ENCODE data around the gene CCDC33.

The CCDC33 gene

DNA sequence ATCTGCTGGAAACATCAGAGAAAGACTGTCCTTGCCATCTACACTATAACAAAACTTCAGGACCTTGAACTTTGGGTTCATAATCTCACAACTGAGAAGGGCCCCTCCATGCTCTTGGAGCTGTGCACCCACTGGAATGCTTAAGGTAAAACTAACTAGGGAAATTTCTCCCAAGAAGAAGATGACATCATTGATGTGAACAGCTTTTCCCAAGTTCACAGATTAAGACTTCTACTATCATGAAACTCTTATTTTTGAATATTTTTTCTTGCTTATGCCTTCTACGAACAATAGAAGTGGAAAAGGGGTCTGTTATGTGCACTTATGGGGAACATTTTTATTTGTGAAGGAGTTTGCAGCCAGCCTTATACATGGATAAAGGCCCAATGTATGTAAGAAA, 126.4 kb downstream of the CCDC33 start:
- DNase-seq (ENCODE audit: low read depth): no peak

DNA sequence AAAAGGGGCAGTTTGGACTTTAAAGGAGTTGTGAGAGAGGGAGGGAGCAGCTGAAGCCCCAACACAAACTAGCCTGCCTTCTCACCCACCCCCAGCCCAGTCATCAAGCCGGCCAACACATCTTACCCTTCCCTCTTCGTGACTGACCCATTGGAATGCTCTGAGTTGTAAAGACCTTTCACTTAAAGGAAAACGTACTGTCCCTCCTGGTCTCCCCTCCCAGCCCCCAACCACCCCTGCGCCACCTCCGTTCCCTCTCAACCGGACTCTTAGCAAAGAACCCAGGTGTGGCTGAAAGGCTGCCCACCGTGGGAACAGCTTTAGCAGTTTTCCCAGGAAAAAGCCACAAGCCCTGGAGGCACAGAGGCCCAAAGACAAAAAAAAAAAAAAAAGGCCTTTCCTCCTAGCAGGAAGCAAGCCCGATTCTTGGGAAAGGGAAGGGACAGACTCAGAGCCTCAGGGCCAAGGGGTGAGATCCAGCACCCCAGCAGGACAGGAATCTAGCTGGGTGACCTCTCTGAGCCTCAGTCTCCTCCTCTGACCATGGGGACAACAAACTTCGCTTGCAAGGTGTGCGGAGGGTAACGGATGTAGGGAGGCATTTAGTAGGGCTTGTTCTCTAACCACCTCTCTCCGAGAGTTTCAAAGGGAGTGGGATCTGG, 128.9 kb downstream of the CCDC33 start:
- no peak for DNase-seq (ENCODE audit: low read depth)

DNA sequence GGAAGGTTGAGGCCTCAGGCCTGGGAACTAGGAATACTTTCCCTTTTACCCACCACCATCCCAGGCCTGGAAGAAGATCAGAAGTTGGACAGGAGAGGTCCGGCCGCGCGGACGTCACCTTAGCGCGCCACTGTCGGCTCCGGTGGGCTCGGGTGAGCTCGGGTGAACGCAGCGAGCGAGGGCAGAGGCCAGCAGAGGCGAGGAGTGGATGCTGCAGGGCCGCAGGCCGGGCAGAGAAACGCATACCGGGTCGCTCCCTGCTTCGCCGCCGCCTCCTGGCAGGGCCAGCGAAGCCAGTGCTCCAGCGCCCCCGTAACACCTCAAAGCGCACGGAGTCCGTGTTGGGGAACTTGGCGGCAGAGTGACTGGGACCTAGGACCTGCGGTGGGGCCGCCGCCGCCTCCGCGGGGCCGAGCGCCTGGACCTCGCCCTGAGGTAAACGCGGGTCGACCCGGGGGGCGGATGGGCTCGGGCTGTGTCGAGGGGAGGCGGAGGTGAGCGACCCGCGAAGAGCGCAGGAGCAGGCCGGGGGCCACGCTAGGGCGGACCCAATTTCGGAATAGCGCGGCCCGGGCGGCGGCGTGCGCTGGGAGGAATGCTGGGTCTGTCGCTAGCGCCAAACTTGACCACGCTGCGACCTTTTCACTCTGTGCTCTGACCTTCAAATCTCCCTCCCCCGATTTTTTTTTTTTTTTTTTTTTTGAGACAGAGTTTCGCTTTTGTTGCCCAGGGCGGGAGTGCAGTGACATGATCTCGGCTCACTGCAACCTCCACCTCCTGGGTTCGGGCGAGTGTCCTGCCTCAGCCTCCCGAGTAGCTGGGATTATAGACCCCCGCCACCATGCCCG, 129.7 kb downstream of the CCDC33 start:
- DNase-seq (ENCODE audit: low read depth): peak; percentile 61

GRCh38 chr15:74367296-74367854, 131.2 kb downstream of the CCDC33 start, which contains the start of gene CYP11A1:
Gene CYP11A1 (minus strand): TSS chr15:74367646. CDS start chr15:74367585, 61 bp downstream.
- no peak for DNase-seq (ENCODE audit: low read depth)

DNA sequence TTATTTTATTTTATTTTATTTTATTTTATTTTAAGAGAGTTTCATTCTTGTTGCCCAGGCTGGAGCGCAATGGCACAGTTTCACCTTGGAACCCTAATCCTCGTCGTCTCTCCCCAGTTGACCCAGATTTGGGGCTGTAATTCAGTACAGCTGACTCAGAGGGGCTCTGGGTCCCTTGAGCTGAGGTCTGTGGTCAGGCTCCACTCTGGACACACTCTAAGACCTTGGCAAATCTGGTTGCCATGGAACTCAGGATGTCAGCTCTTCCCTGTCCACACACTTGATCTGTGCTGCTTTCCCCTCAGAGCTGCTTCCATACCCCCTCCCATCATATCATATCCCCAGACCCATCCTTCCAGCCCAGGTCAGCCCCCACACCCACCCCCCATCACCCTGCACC, 132.0 kb downstream of the CCDC33 start:
- no peak for DNase-seq (ENCODE audit: low read depth)

DNA sequence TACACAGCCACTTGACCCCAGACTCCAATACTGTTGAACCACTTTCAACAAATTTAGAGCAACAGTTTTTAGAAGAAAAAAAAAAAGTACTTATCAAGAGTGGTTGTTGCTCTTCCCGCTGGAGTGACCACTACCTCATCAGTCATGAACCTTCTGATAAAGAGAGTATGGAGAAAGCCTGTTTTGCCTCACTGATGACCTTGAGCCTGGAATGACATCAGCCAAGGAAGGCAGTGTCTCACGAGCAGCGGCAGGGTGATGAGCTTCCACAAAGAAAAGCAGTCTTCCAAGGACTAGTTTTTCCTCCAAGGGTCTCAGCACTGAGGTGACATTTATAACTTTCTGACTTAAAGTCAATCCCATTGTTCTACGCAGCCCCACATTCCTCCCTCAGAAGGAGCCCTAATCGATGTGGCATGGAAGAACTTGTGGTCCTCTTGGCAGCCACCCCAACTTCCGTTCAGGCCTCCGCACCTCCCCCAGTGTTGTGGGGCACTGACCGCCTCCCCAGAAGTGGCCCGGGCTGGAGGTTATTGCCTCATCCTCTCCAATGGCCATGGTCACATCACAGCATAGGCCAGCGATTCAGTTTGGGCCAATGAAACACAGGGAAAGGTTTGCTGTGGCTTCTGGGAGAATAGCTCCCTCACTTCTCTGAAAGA, 133.1 kb downstream of the CCDC33 start:
- DNase-seq (ENCODE audit: low read depth): no peak

DNA sequence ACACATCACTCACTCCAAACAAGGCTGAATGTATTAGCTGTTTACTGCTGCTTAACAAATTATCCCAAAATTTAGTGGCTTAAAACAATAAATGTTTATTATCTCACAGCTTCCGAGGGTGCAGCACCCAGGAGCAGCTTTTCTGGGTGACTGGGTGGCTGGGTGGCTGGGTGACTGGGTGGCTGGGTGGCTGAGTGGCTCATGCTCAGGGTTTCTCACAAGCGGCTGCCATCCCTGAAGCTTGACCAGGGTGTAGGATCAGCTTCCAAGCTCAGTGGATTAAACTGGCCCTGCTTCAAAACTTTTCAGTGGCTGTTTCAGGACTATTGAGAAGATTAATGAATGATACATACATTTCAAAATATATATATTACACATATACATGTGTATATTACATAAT, 133.6 kb downstream of the CCDC33 start:
- DNase-seq (ENCODE audit: low read depth): no peak

DNA sequence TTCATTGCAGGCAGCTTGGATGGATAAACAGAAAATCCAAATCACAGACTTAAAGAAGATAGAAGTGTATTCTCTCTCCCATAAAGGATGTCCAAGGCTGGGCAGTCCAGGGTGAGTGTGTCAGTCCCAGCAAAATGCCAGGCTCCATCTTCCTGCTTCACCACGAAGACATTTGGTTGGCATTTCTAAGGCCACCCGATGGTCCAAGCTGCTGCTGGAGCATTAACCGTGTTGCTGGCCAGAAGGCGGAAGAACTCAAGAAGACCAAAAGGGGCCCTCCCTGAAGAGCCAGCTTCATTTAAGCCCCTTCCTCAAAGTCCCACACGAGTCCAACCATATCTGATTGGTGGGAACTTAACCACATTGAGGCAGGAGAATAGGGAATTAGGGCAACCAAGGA, 134.3 kb downstream of the CCDC33 start:
- no peak for DNase-seq (ENCODE audit: low read depth)

GRCh38 chr15:74373056-74373650, 137.0 kb downstream of the CCDC33 start:
- DNase-seq (ENCODE audit: low read depth): no peak

DNA sequence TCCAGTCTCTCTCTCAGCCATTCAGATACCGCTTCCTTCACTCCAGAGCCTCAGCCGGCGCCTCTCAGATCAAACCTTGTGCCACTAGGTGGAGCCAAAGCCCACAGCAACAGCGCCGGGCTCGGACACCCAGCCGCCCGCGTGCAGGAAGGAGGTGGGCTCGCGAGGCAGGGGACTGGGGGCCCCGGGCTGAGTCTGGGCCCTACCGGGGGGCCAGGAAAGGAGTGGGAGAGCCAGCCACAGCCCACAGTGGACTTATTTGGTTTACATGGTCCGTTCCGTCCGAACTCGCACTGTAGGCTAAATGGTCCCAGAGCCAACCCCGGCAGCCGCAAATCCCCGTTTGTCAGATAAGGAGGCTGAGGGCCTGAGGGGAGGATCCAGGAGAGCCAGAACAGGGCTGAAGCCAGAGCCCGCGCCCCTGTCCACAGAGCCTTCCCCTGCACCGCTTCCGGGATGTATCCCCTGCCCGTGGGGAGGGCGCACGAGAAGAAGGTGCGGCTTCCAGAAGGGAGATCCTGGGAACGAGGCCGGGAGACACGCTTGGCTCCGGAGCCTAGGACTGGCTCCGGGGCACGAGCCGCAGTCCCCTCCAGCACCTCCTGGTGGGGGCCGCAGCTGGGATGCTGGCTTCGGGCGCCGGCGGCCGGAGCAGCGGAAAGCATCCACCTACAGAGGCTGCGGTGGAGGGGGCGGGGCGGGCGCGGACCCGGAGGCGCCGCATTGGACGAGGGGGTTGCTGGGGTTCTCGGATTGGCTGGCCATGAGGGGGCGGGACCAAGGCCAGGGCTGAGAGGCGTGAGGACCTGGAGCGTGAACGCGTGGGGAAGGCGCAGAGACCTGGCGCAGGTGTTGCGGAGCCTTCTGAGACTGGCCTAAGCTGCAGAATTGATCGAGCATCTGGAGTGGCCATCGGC, 137.9 kb downstream of the CCDC33 start:
- DNase-seq (ENCODE audit: low read depth): peak; percentile 86

- DNase-seq (ENCODE audit: low read depth): no peak
Observed at GRCh38 chr15:74374648-74375302, 138.6 kb downstream of the CCDC33 start.

DNA sequence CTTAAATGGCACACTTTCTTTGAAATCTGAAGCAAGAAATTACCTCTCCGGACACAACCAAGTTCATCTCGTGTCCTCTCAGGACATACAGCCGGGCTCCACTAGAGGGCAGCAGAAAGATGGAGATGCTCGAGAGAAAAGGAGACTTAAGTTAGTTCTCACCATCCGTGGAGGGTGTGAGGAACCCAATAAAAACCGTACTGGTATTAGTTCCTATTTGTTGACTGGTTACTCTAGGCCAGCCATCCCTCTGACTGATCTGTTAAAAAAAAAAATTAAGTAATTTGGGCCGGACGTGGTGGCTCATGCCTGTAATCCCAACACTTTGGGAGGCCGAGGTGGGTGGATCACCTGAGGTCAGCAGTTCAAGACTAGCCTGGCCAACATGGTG, 139.2 kb downstream of the CCDC33 start:
- DNase-seq (ENCODE audit: low read depth): peak; percentile 80

GRCh38 chr15:74376226-74376625, 140.1 kb downstream of the CCDC33 start:
- DNase-seq (ENCODE audit: low read depth): no peak

DNA sequence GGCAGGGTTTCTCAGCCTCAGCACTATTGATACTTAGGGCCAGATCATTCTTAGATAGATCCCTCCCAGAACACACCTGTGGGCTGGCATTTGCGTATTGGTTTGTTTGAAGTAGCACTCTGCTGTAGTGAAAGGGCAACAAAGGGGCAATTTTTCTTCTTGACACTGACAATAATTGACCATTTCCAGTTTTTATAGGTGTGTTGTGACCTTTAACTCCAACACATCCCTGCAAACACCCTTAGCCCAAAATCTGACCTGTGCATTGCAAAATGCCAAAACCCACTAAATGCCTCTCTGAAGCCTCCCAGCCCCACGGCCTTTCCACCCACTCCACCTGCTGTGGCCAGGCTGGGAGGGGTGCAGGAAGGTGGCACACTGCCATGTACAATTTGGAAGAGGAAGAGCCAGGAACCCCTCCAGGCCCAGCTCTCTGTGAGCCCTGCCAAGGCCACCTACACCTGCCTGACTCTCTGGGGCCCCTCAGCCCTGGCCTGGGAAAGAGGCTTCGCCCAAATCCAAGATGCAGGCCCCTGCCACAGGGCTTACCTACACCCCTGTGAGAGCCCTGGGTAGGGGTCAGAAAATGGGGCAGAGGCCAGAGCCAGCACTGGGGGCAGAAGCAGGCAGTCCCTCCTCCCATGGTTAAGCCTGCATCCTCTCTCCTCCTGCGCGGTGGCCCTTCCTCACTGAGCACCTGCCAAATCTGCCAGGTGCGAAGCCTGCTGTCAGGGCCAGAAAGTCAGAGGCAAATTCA, 140.9 kb downstream of the CCDC33 start:
- no peak for DNase-seq (ENCODE audit: low read depth)

- DNase-seq (ENCODE audit: low read depth): no peak
Observed at GRCh38 chr15:74377831-74378766, 142.0 kb downstream of the CCDC33 start.

- DNase-seq (ENCODE audit: low read depth): peak; percentile 44
Observed at GRCh38 chr15:74378848-74379247, 142.7 kb downstream of the CCDC33 start.

- no peak for DNase-seq (ENCODE audit: low read depth)
Observed at GRCh38 chr15:74380361-74381189, 144.4 kb downstream of the CCDC33 start.

- DNase-seq (ENCODE audit: low read depth): no peak
Observed at GRCh38 chr15:74381190-74381453, 145.0 kb downstream of the CCDC33 start.
